IMR-90 (cell line): ENCODE results near the gene CNTN4. TPM values are rescaled to one million over a fixed set of nuclear protein-coding genes. Genes with fewer than 3 reads are reported as not detected.

ENCODE experiments used
- ATAC-seq: fragments of 200-7000 bp; cut with Tn5 transposase; 2 replicates; pipeline ENCODE4 v1.9.1; 2020; ENCODE audit warnings: low read depth, mild to moderate bottlenecking, moderate library complexity
- BruUV-seq: library from RNA; stranded (reverse); fragments of 400-500 nt; replicated peaks from 2 replicates; lab custom pipeline; 2021; lab: Mats Ljungman, UMichigan
- CTCF ChIA-PET: fragments of 300-600 bp; formaldehyde crosslinking; extraction: SDS; loops from one replicate; lab custom pipeline; 2021; ENCODE audit warnings: antibody characterized with exemption; lab: Yijun Ruan, JAX
- POLR2A ChIA-PET: fragments of 300-600 bp; sonication (Branson Sonifier 250); formaldehyde crosslinking; loops from one replicate; lab custom pipeline; 2022; ENCODE audit warnings: antibody characterized with exemption; ENCODE audit not compliant: unreplicated experiment; lab: Charles Lee
- DNase-seq: peaks from one replicate; pipeline ENCODE4 v3.0.0; 2013
- H2AFZ ChIP-seq: replicated peaks from 2 replicates; pipeline ENCODE3; 2013; ENCODE audit warnings: low read length, mild to moderate bottlenecking; ENCODE audit not compliant: poor library complexity
- H2AK5ac ChIP-seq: 2 replicates; pipeline ENCODE4 v1.6.1; 2013; ENCODE audit warnings: low read depth, low read length, inconsistent platforms
- H2AK9ac ChIP-seq: replicated peaks from 2 replicates; pipeline ENCODE3; 2013; ENCODE audit warnings: mild to moderate bottlenecking, low read depth, low read length, moderate library complexity; ENCODE audit not compliant: poor library complexity
- H2BK120ac ChIP-seq: 2 replicates; pipeline ENCODE4 v1.6.1; 2013; ENCODE audit warnings: low read depth, low read length, inconsistent platforms
- H2BK15ac ChIP-seq: 3 replicates; pipeline ENCODE4 v1.6.1; 2013; ENCODE audit warnings: low read depth, low read length, inconsistent platforms
- H2BK20ac ChIP-seq: 2 replicates; pipeline ENCODE4 v1.6.1; 2013; ENCODE audit warnings: low read depth, mild to moderate bottlenecking, inconsistent platforms, low read length, moderate library complexity
- H2BK5ac ChIP-seq: 2 replicates; pipeline ENCODE4 v1.6.1; 2013; ENCODE audit warnings: mild to moderate bottlenecking, low read depth, low read length, inconsistent platforms; ENCODE audit not compliant: poor library complexity, severe bottlenecking
- H3K14ac ChIP-seq: replicated peaks from 2 replicates; pipeline ENCODE4 v1.6.1; 2013; ENCODE audit warnings: low read depth, low read length, inconsistent platforms
- H3K18ac ChIP-seq: 2 replicates; pipeline ENCODE4 v1.6.1; 2013; ENCODE audit warnings: low read depth, low read length, control low read depth
- H3K23ac ChIP-seq: 2 replicates; pipeline ENCODE4 v1.6.1; 2013; ENCODE audit warnings: low read depth, low read length, inconsistent platforms
- H3K27ac ChIP-seq: 2 replicates; pipeline ENCODE4 v1.5.1; 2013; ENCODE audit warnings: mild to moderate bottlenecking, control low read depth, low read length; ENCODE audit not compliant: insufficient read depth
- H3K27me3 ChIP-seq: 2 replicates; pipeline ENCODE4 v1.6.1; 2013; ENCODE audit warnings: low read length; ENCODE audit not compliant: control insufficient read depth, insufficient read depth
- H3K36me3 ChIP-seq: 2 replicates; pipeline ENCODE4 v1.6.1; 2013; ENCODE audit warnings: low read length, mixed read lengths; ENCODE audit not compliant: control insufficient read depth, insufficient read depth
- H3K4ac ChIP-seq: 2 replicates; pipeline ENCODE4 v1.6.1; 2013; ENCODE audit warnings: low read depth, low read length, inconsistent platforms
- H3K4me1 ChIP-seq: 2 replicates; pipeline ENCODE4 v1.6.1; 2013; ENCODE audit warnings: low read length, mixed read lengths; ENCODE audit not compliant: control insufficient read depth, insufficient read depth
- H3K4me2 ChIP-seq: 2 replicates; pipeline ENCODE4 v1.6.1; 2013; ENCODE audit warnings: low read depth, mild to moderate bottlenecking, control low read depth, low read length, moderate library complexity
- H3K4me3 ChIP-seq: 2 replicates; pipeline ENCODE4 v1.5.1; 2013; ENCODE audit warnings: low read depth, mild to moderate bottlenecking, control low read depth, low read length, moderate library complexity; ENCODE audit not compliant: insufficient read depth
- H3K56ac ChIP-seq: 2 replicates; pipeline ENCODE4 v1.6.1; 2013; ENCODE audit warnings: low read length, inconsistent platforms; ENCODE audit not compliant: insufficient read depth; ENCODE audit errors: extremely low read depth
- H3K79me1 ChIP-seq, 2 experiments: 2 replicates each; pipeline ENCODE4 v1.6.1; 2013; ENCODE audit warnings: low read length in 2 of 2, inconsistent platforms in 1 of 2, low read depth in 1 of 2
- H3K9ac ChIP-seq: 2 replicates; pipeline ENCODE4 v1.6.1; 2013; ENCODE audit warnings: low read depth, low read length, control low read depth
- H3K9me1 ChIP-seq: 2 replicates; pipeline ENCODE4 v1.6.1; 2013; ENCODE audit warnings: low read length, inconsistent platforms; ENCODE audit not compliant: insufficient read depth
- H3K9me3 ChIP-seq: 2 replicates; pipeline ENCODE4 v1.6.1; 2013; ENCODE audit warnings: low read length; ENCODE audit not compliant: control insufficient read depth, insufficient read depth
- H4K20me1 ChIP-seq: 2 replicates; pipeline ENCODE4 v1.6.1; 2013; ENCODE audit warnings: low read length, inconsistent platforms; ENCODE audit not compliant: insufficient read depth
- H4K5ac ChIP-seq: 2 replicates; pipeline ENCODE4 v1.6.1; 2013; ENCODE audit warnings: mild to moderate bottlenecking, low read depth, low read length, control low read depth
- H4K8ac ChIP-seq, 2 experiments: 2 replicates each; pipeline ENCODE4 v1.6.1; 2013; ENCODE audit warnings: low read depth in 2 of 2, low read length in 2 of 2, control low read depth in 1 of 2, inconsistent platforms in 1 of 2
- H4K91ac ChIP-seq: 2 replicates; pipeline ENCODE4 v1.6.1; 2013; ENCODE audit warnings: low read depth, low read length, inconsistent platforms; ENCODE audit not compliant: insufficient read depth
- FOS ChIP-seq: fragments of 150-350 bp; IDR thresholded peaks from 2 replicates; pipeline ENCODE4 v1.6.1; 2016; ENCODE audit warnings: low read depth, low read length
- MAZ ChIP-seq: IDR thresholded peaks from 2 replicates; pipeline ENCODE4 v1.6.1; 2012; ENCODE audit warnings: low read depth, mild to moderate bottlenecking, low read length, improper control_type of control experiment, moderate library complexity, borderline replicate concordance
- MXI1 ChIP-seq: IDR thresholded peaks from 2 replicates; pipeline ENCODE4 v1.6.1; 2012; ENCODE audit warnings: low read depth, mild to moderate bottlenecking, low read length, moderate library complexity, borderline replicate concordance
- NFE2L2 ChIP-seq: fragments of 150-350 bp; IDR thresholded peaks from 2 replicates; pipeline ENCODE4 v1.6.1; 2016; ENCODE audit warnings: low read depth, mild to moderate bottlenecking, low read length
- POLR2A ChIP-seq: IDR thresholded peaks from 2 replicates; pipeline ENCODE4 v1.6.1; 2012; ENCODE audit warnings: mild to moderate bottlenecking, low read depth, low read length
- RCOR1 ChIP-seq: IDR thresholded peaks from 2 replicates; pipeline ENCODE4 v1.6.1; 2012; ENCODE audit warnings: mild to moderate bottlenecking, low read length, improper control_type of control experiment; ENCODE audit not compliant: insufficient replicate concordance
- RFX5 ChIP-seq: IDR thresholded peaks from 2 replicates; pipeline ENCODE4 v1.8.0; 2012; ENCODE audit warnings: low read depth, mild to moderate bottlenecking, low read length, moderate library complexity
- SMC3 ChIP-seq: fragments of 150-350 bp; IDR thresholded peaks from 2 replicates; pipeline ENCODE4 v1.6.1; 2016; ENCODE audit warnings: low read depth, mild to moderate bottlenecking, antibody characterized with exemption, low read length, moderate library complexity
- WGBS, 2 experiments: methylation state at CpG; one replicate each; pipeline versions ENCODE4 v1.1.5 to v1.1.7; 2013; ENCODE audit warnings: missing lambda C conversion rate in 2 of 2; ENCODE audit not compliant: insufficient read length in 1 of 2; ENCODE audit errors: extremely low coverage in 2 of 2; 5-methylcytosine and 5-hydroxymethylcytosine counted together
- dilution Hi-C: fragments of 300-500 bp; cut with HindIII; formaldehyde crosslinking; loops from one replicate; pipeline ENCODE4 v1.14.3; 2018; ENCODE audit warnings: low sequenced_read_pairs; ENCODE audit not compliant: unreplicated experiment
- in situ Hi-C: fragments of 300-500 bp; cut with MboI; formaldehyde crosslinking; loops from 3 replicates; pipeline ENCODE4 v1.14.3; 2019; ENCODE audit warnings: low sequenced_read_pairs, inconsistent platforms, mixed read lengths
- intact Hi-C: fragments of 100-400 bp; cut with micrococcal nuclease; formaldehyde crosslinking; loops from 2 replicates; pipeline ENCODE4 v1.10.0; 2022
- polyA plus RNA-seq, 3 experiments: library from polyadenylated mRNA; depleted of rRNA; stranded (reverse); fragments of >200 nt; gene quantifications; 2 replicates each; pipeline ENCODE4 v1.2.3, GENCODE V29; 2012; ENCODE audit warnings: low replicate concordance in 1 of 3
- total RNA-seq: library from RNA; depleted of rRNA; stranded (reverse); fragments of >200 nt; gene quantifications from 2 replicates; pipeline ENCODE4 v1.2.3, GENCODE V29; 2012
- TF ChIP-seq, protein P1 (sequence below): fragments of 150-350 bp; IDR thresholded peaks from 2 replicates; pipeline ENCODE4 v1.6.1; 2017; ENCODE audit warnings: mild to moderate bottlenecking, antibody characterized with exemption, low read length, low read depth
- TF ChIP-seq, protein P2 (sequence below): conservative IDR thresholded peaks from 2 replicates; pipeline ENCODE4 v1.5.1; 2012; ENCODE audit warnings: mild to moderate bottlenecking, low read depth, low read length, improper control_type of control experiment

Gene CNTN4
- total and polyA plus RNA-seq, 2 of the 4 experiments (the other 2 are of a cell fraction): under 0.01 TPM; not detected in 1

DNA sequence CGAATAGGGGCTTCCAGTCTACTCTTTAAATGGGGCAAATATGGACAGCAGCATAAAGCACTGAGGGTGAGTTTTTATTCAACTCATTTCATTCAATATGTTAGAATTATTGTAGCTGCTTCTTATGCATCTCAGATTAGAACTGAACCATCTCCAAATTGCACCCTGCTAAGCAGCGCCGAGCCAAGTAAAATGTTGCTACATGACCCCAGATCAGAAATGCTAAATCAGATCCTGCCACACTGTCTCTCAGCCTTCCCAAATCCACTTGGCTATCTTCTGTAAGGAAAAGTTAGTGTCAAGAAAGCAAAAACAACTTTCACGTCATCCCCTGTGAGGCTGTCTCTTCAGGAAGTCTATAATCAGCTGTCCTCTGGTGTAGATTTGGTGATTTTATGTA lies 293.2 kb downstream of the CNTN4 start:
- no peak overlapping the region for H3K56ac ChIP-seq
- CTCF ChIA-PET: interaction anchor here (0.6 kb wide), 1 partner anchor 1969 kb away, joined by 5 read pairs; no protein-coding TSS in a partner anchor
- no peak overlapping the region for H2AK9ac ChIP-seq
- H3K23ac ChIP-seq: no peak overlapping the region
- no peak overlapping the region for H4K5ac ChIP-seq
- intact Hi-C loops: no loop called here
- no peaks in the 10 kb centered on the region for H3K4me1 ChIP-seq
- no peak overlapping the region for H2AFZ ChIP-seq
- peaks cover 8% of the 10 kb centered on the region for H3K9me3 ChIP-seq
- no peak overlapping the region for H3K14ac ChIP-seq
- in situ Hi-C loops: no loop called here
- no peaks in the 10 kb centered on the region for H3K9me1 ChIP-seq
- H2AK5ac ChIP-seq: no peak overlapping the region
- TF ChIP-seq POLR2A: no peak
- no peak for TF ChIP-seq RFX5
- TF ChIP-seq MXI1: no peak
- TF ChIP-seq, protein P1, sequence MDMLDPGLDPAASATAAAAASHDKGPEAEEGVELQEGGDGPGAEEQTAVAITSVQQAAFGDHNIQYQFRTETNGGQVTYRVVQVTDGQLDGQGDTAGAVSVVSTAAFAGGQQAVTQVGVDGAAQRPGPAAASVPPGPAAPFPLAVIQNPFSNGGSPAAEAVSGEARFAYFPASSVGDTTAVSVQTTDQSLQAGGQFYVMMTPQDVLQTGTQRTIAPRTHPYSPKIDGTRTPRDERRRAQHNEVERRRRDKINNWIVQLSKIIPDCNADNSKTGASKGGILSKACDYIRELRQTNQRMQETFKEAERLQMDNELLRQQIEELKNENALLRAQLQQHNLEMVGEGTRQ: no peak
- no peak for TF ChIP-seq SMC3
- no peak for TF ChIP-seq FOS
- no peak for TF ChIP-seq MAZ
- TF ChIP-seq RCOR1: no peak
- TF ChIP-seq, protein P2, sequence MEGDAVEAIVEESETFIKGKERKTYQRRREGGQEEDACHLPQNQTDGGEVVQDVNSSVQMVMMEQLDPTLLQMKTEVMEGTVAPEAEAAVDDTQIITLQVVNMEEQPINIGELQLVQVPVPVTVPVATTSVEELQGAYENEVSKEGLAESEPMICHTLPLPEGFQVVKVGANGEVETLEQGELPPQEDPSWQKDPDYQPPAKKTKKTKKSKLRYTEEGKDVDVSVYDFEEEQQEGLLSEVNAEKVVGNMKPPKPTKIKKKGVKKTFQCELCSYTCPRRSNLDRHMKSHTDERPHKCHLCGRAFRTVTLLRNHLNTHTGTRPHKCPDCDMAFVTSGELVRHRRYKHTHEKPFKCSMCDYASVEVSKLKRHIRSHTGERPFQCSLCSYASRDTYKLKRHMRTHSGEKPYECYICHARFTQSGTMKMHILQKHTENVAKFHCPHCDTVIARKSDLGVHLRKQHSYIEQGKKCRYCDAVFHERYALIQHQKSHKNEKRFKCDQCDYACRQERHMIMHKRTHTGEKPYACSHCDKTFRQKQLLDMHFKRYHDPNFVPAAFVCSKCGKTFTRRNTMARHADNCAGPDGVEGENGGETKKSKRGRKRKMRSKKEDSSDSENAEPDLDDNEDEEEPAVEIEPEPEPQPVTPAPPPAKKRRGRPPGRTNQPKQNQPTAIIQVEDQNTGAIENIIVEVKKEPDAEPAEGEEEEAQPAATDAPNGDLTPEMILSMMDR: no peak
- no peak for TF ChIP-seq NFE2L2
- H3K4me3 ChIP-seq: no peak overlapping the region
- WGBS, 2 experiments: no CpG with 5 or more reads among the region's 4 CpGs
- no peaks in the 10 kb centered on the region for H4K20me1 ChIP-seq
- H2BK120ac ChIP-seq: no peak overlapping the region
- no peak overlapping the region for H3K4ac ChIP-seq
- no peaks in the 10 kb centered on the region for H3K79me1 ChIP-seq
- POLR2A ChIA-PET: no interaction called here
- no peaks in the 10 kb centered on the region for H3K36me3 ChIP-seq
- H3K9ac ChIP-seq: no peak overlapping the region
- no peaks in the 10 kb centered on the region for H3K27me3 ChIP-seq
- no peak overlapping the region for H2BK5ac ChIP-seq
- H2BK15ac ChIP-seq: no peak overlapping the region
- no peak overlapping the region for H3K18ac ChIP-seq
- ATAC-seq: no peak
- DNase-seq: no peak
- dilution Hi-C loops: no loop called here
- no peak overlapping the region for H4K91ac ChIP-seq
- no peak overlapping the region for H2BK20ac ChIP-seq
- no TSS peak for BruUV-seq
- no peak overlapping the region for H3K27ac ChIP-seq
- no peak overlapping the region for H4K8ac ChIP-seq
- H3K4me2 ChIP-seq: no peak overlapping the region
